Astrocyte (in vitro differentiated cells and primary cell): ENCODE results near the gene NPC1L1. TPM values are rescaled to one million over a fixed set of nuclear protein-coding genes. Genes with fewer than 3 reads are reported as not detected.

ENCODE experiments used
- DNase-seq: peaks from one replicate; pipeline ENCODE4 v3.0.0-alpha.2; 2010; ENCODE audit warnings: low read depth
- FAIRE-seq: peaks from 2 replicates; lab custom pipeline; 2011; peaks lifted over from hg19 to GRCh38; lab: Jason Lieb, UNC
- H2AFZ ChIP-seq: 2 replicates; pipeline ENCODE4 v1.6.0; 2012; ENCODE audit warnings: low read depth, low read length, inconsistent platforms
- H3K27ac ChIP-seq: 2 replicates; pipeline ENCODE4 v1.5.1; 2011; ENCODE audit warnings: low read depth, low read length, inconsistent platforms
- H3K27me3 ChIP-seq: 2 replicates; pipeline ENCODE4 v1.6.0; 2011; ENCODE audit warnings: low read length, inconsistent platforms; ENCODE audit not compliant: insufficient read depth
- H3K36me3 ChIP-seq: 2 replicates; pipeline ENCODE4 v1.5.1; 2011; ENCODE audit warnings: low read length, inconsistent platforms; ENCODE audit not compliant: insufficient read depth
- H3K4me1 ChIP-seq: 2 replicates; pipeline ENCODE4 v1.5.1; 2011; ENCODE audit warnings: low read length, inconsistent platforms; ENCODE audit not compliant: insufficient read depth
- H3K4me2 ChIP-seq: 2 replicates; pipeline ENCODE4 v1.6.0; 2012; ENCODE audit warnings: low read length, inconsistent platforms
- H3K4me3 ChIP-seq: 2 replicates; pipeline ENCODE4 v1.5.1; 2011; ENCODE audit warnings: low read depth, mild to moderate bottlenecking, low read length, inconsistent platforms; ENCODE audit not compliant: insufficient read depth
- H3K79me2 ChIP-seq: 2 replicates; pipeline ENCODE4 v1.6.0; 2012; ENCODE audit warnings: mild to moderate bottlenecking, low read length, inconsistent platforms; ENCODE audit not compliant: insufficient read depth
- H3K9ac ChIP-seq: 2 replicates; pipeline ENCODE4 v1.6.0; 2012; ENCODE audit warnings: mild to moderate bottlenecking, low read length, inconsistent platforms
- H3K9me3 ChIP-seq: 2 replicates; pipeline ENCODE4 v1.5.1; 2012; ENCODE audit warnings: low read depth, mild to moderate bottlenecking, low read length, inconsistent platforms; ENCODE audit not compliant: insufficient read depth
- H4K20me1 ChIP-seq: 2 replicates; pipeline ENCODE4 v1.6.0; 2012; ENCODE audit warnings: low read length, inconsistent platforms; ENCODE audit not compliant: insufficient read depth
- H3K27ac Mint-ChIP-seq: one replicate; pipeline ENCODE4 v1.8.0; 2021; ENCODE audit warnings: mild to moderate bottlenecking, mixed read lengths; ENCODE audit not compliant: unreplicated experiment
- H3K27me3 Mint-ChIP-seq: one replicate; pipeline ENCODE4 v1.8.0; 2021; ENCODE audit warnings: low read depth, mixed read lengths; ENCODE audit not compliant: unreplicated experiment
- H3K36me3 Mint-ChIP-seq: one replicate; pipeline ENCODE4 v1.8.0; 2021; ENCODE audit warnings: low read depth, mixed read lengths; ENCODE audit not compliant: unreplicated experiment
- H3K4me1 Mint-ChIP-seq: one replicate; pipeline ENCODE4 v1.8.0; 2021; ENCODE audit warnings: low read depth, mixed read lengths; ENCODE audit not compliant: unreplicated experiment
- H3K4me3 Mint-ChIP-seq: one replicate; pipeline ENCODE4 v1.8.0; 2021; ENCODE audit warnings: mild to moderate bottlenecking, moderate library complexity, mixed read lengths; ENCODE audit not compliant: unreplicated experiment
- H3K9me3 Mint-ChIP-seq: one replicate; pipeline ENCODE4 v1.8.0; 2021; ENCODE audit warnings: mild to moderate bottlenecking, mixed read lengths; ENCODE audit not compliant: unreplicated experiment
- EZH2 ChIP-seq: IDR thresholded peaks from 2 replicates; pipeline ENCODE4 v1.6.1; 2012; ENCODE audit warnings: mild to moderate bottlenecking, low read length, inconsistent platforms; ENCODE audit not compliant: insufficient read depth
- total RNA-seq: library from RNA; stranded (reverse); gene quantifications from 2 replicates; pipeline ENCODE4 v1.2.1, GENCODE V29; 2021
- TF ChIP-seq, protein P1 (sequence below): IDR thresholded peaks from 2 replicates; pipeline ENCODE4 v1.5.1; 2011; ENCODE audit warnings: low read depth, mild to moderate bottlenecking, inconsistent platforms, low read length, moderate library complexity; ENCODE audit not compliant: insufficient read depth

NPC1L1 gene
- total RNA-seq, 1 donor from 2014 or later, result 0.07 TPM

DNA sequence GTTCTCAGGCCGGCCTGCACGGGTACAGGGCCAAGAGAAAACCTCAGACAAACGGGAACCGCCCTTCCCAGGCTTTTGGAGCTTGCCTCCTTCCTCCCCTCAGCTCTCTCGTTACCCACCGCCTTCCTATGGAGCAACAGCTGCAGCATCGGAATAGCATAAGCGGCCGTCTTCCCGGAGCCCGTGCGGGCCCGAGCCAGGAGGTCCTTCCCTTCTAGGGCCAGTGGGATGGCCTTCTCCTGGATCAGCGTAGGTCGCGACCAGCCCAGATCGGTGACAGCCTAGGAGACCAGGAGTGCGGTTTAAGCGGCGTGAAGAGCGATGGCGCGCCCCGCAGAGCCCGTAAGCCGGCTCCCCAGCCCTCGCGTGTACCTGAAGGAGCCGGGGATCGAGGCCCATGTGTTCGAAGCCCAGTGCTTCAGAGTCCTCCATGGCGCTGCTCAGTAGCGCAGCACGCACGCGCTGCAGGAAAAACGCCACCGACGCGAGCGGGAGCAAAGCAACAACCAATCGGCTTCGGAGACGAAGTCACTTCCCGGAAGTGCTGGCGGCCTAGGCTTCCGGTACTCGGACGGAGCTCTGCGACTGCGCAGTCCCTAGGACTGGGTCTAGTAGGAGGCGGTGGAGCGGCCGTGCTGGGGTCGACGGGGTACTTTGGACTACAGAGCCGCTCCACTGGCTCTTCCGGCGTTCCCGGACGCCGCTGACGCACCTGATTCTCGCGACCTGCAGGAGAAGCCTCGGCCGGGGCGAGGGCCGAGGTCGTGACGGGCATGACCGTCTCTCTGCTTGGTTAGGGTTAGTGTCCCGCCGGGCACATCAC, 32.5 kb upstream of the NPC1L1 start, which contains the start of gene DDX56:
DDX56 (minus strand) TSS at position 445 of the 823 bp plus-strand sequence; CDS start at position 432, 13 bp downstream.
- H3K27ac ChIP-seq, result peak within 1 kb of the TSS; percentile 86
- peak; percentile 85 for DNase-seq
- H2AFZ ChIP-seq, result peak within 1 kb of the TSS; percentile 88
- peaks cover 21% of the 10 kb centered on the region for H3K36me3 Mint-ChIP-seq
- H3K79me2 ChIP-seq, result peaks cover 71% of the 10 kb centered on the region
- H3K27ac Mint-ChIP-seq, result peak within 1 kb of the TSS; percentile 75
- H3K4me3 Mint-ChIP-seq, result peak within 1 kb of the TSS; percentile 98
- no peak for TF ChIP-seq EZH2
- TF ChIP-seq, protein P1, sequence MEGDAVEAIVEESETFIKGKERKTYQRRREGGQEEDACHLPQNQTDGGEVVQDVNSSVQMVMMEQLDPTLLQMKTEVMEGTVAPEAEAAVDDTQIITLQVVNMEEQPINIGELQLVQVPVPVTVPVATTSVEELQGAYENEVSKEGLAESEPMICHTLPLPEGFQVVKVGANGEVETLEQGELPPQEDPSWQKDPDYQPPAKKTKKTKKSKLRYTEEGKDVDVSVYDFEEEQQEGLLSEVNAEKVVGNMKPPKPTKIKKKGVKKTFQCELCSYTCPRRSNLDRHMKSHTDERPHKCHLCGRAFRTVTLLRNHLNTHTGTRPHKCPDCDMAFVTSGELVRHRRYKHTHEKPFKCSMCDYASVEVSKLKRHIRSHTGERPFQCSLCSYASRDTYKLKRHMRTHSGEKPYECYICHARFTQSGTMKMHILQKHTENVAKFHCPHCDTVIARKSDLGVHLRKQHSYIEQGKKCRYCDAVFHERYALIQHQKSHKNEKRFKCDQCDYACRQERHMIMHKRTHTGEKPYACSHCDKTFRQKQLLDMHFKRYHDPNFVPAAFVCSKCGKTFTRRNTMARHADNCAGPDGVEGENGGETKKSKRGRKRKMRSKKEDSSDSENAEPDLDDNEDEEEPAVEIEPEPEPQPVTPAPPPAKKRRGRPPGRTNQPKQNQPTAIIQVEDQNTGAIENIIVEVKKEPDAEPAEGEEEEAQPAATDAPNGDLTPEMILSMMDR, result no peak
- H3K9ac ChIP-seq, result peak within 1 kb of the TSS; percentile 98
- H4K20me1 ChIP-seq, result peaks cover 36% of the 10 kb centered on the region
- no peaks in the 10 kb centered on the region for H3K27me3 Mint-ChIP-seq
- H3K9me3 Mint-ChIP-seq, result no peaks in the 10 kb centered on the region
- H3K4me3 ChIP-seq, result peak within 1 kb of the TSS; percentile 98
- no peaks in the 10 kb centered on the region for H3K27me3 ChIP-seq
- peaks cover 20% of the 10 kb centered on the region for H3K4me1 ChIP-seq
- FAIRE-seq, result peak; percentile 43
- peaks cover 50% of the 10 kb centered on the region for H3K36me3 ChIP-seq
- no peaks in the 10 kb centered on the region for H3K9me3 ChIP-seq
- peak within 1 kb of the TSS; percentile 96 for H3K4me2 ChIP-seq
- H3K4me1 Mint-ChIP-seq, result peaks cover 28% of the 10 kb centered on the region

DNA sequence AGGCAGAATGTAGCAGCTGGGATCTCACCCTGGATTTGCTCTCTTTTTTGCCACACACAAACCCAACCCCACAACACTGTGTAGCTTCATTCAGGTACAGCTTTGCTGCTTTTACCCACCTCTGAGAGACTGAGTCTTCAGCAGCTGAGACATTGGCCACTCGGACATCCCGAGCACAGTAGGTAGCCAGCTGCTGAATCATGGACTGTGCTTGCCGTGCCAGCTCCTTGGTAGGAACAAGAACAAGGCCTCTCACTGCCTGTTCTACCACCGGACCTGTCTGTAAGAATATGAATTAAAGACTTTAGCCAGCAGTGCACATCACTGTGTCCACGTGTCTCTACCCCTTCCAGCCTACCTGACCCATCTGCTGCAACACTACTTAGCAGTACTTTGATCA, 31.6 kb upstream of the NPC1L1 start:
- Mint-ChIP-seq H3K36me3 (peaks cover 21% of the 10 kb centered on the region), H3K4me3 (peak overlapping the region; percentile 98), H3K27ac (peak overlapping the region; percentile 75), H3K9me3 (no peaks in the 10 kb centered on the region), H3K4me1 (peaks cover 28% of the 10 kb centered on the region), H3K27me3 (no peaks in the 10 kb centered on the region)
- Histone ChIP-seq H3K9me3 (no peaks in the 10 kb centered on the region), H3K9ac (peak overlapping the region; percentile 98), H3K36me3 (peaks cover 55% of the 10 kb centered on the region), H4K20me1 (peaks cover 45% of the 10 kb centered on the region), H3K4me2 (peak overlapping the region; percentile 96), H3K79me2 (peaks cover 65% of the 10 kb centered on the region), H3K27me3 (no peaks in the 10 kb centered on the region), H3K27ac (peak overlapping the region; percentile 86), H2AFZ (no peak overlapping the region), H3K4me1 (peaks cover 20% of the 10 kb centered on the region), H3K4me3 (peak overlapping the region; percentile 98)
- DNase-seq (no peak), FAIRE-seq (no peak)
- TF ChIP-seq EZH2, result no peak
- TF ChIP-seq, protein P1, result no peak

- TF ChIP-seq EZH2, result no peak
- TF ChIP-seq, protein P1, result no peak
- H3K4me1 ChIP-seq, result peaks cover 20% of the 10 kb centered on the region
- H3K36me3 ChIP-seq, result peaks cover 63% of the 10 kb centered on the region
- no peaks in the 10 kb centered on the region for H3K27me3 ChIP-seq
- FAIRE-seq, result no peak
- H3K79me2 ChIP-seq, result peaks cover 54% of the 10 kb centered on the region
- no peak overlapping the region for H2AFZ ChIP-seq
- no peak for DNase-seq
- Mint-ChIP-seq H3K9me3 (no peaks in the 10 kb centered on the region), H3K4me3 (no peak overlapping the region), H3K4me1 (peaks cover 22% of the 10 kb centered on the region), H3K36me3 (peaks cover 25% of the 10 kb centered on the region), H3K27me3 (no peaks in the 10 kb centered on the region), H3K27ac (no peak overlapping the region)
- H3K4me2 ChIP-seq, result no peak overlapping the region
- H3K9me3 ChIP-seq, result no peaks in the 10 kb centered on the region
- H4K20me1 ChIP-seq, result peaks cover 66% of the 10 kb centered on the region
- H3K4me3 ChIP-seq, result no peak overlapping the region
- H3K9ac ChIP-seq, result no peak overlapping the region
- no peak overlapping the region for H3K27ac ChIP-seq
Measured at GRCh38 chr7:44569959-44570358, 28.8 kb upstream of the NPC1L1 start.
